Erythroblast (primary cell): ENCODE results near the gene PMCH.

Experiments
- GATA1 ChIP-seq: IDR thresholded peaks from 2 replicates; pipeline ENCODE4 v1.6.1; 2011; ENCODE audit warnings: low read depth, mild to moderate bottlenecking, control low read depth, low read length, moderate library complexity
- POLR2A ChIP-seq: IDR thresholded peaks from 2 replicates; pipeline ENCODE4 v1.6.1; 2011; ENCODE audit warnings: mild to moderate bottlenecking, low read length

- TF ChIP-seq POLR2A = no peak
- TF ChIP-seq GATA1 = no peak
Observed at GRCh38 chr12:102171951-102172350, 25.7 kb downstream of the PMCH start.
